Epithelial cell of proximal tubule (primary cell): ENCODE measurements around the gene OCIAD2. TPM values are rescaled to one million over a fixed set of nuclear protein-coding genes. Genes with fewer than 3 reads are reported as not detected.
"Not testable (repeated sequence)": the region's sequence is repeated elsewhere in the genome, so short reads cannot be mapped to it uniquely, and the experiment has no call there.

Source experiments
- DNase-seq: peaks from one replicate; pipeline ENCODE4 v3.0.0-alpha.2; 2011; ENCODE audit warnings: low read depth
- H3K4me3 ChIP-seq: 2 replicates; pipeline ENCODE4 v1.5.1; 2011; ENCODE audit warnings: low read depth, mild to moderate bottlenecking, low read length
- total RNA-seq: library from RNA; depleted of rRNA; stranded (reverse); fragments of >200 nt; gene quantifications from 2 replicates; pipeline ENCODE4 v1.2.3, GENCODE V29; 2015
- TF ChIP-seq, protein P1 (sequence below): conservative IDR thresholded peaks from 2 replicates; pipeline ENCODE4 v1.5.1; 2012; ENCODE audit warnings: low read depth, mild to moderate bottlenecking, low read length

Gene OCIAD2
- total RNA-seq, 1 donor from 2014 or later: 164 TPM

DNA sequence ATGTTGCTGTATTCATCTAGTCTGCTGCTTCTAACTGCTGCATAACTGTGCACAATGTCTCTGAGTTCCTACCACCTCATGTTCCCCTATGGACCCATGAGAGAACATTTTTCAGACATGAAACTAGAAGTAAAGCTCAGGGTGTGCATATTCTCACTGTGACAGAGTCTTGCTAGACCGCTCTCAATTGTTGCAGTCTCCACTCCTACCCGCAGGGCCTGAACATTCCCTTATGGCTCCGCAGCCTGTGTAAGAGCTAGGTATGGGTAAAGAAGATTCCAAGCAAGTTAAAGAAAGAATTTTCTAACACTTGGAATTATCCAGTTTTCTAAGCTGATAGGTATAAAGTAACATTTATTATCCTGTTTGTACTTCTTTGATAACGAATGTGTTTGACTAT, 5.4 kb downstream of the OCIAD2 start:
- TF ChIP-seq, protein P1, sequence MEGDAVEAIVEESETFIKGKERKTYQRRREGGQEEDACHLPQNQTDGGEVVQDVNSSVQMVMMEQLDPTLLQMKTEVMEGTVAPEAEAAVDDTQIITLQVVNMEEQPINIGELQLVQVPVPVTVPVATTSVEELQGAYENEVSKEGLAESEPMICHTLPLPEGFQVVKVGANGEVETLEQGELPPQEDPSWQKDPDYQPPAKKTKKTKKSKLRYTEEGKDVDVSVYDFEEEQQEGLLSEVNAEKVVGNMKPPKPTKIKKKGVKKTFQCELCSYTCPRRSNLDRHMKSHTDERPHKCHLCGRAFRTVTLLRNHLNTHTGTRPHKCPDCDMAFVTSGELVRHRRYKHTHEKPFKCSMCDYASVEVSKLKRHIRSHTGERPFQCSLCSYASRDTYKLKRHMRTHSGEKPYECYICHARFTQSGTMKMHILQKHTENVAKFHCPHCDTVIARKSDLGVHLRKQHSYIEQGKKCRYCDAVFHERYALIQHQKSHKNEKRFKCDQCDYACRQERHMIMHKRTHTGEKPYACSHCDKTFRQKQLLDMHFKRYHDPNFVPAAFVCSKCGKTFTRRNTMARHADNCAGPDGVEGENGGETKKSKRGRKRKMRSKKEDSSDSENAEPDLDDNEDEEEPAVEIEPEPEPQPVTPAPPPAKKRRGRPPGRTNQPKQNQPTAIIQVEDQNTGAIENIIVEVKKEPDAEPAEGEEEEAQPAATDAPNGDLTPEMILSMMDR: no peak
- no peak for DNase-seq
- H3K4me3 ChIP-seq: no peak overlapping the region

DNA sequence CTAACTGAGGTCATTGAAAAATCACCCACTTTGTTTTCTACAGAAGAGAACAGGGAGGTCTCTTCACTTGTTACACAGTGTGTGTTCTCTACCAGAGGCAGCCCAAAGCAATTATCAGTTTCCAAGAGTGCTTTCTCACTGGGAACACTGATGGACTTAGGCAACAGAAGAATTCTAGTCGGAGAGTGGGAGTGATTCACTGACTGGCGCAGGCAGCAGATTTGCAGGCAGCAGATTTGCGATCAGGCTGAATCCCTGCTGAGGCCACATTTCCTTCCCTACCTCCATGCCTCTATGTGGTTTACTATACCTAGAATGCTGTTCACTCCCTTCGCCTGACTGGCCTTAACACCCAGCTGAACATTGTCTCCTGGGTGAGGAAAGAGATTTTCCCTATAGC, 6.6 kb downstream of the OCIAD2 start:
- H3K4me3 ChIP-seq: no peak overlapping the region
- no peak for DNase-seq
- TF ChIP-seq, protein P1: no peak

GRCh38 chr4:48899432-48899749, 7.2 kb downstream of the OCIAD2 start:
- TF ChIP-seq, protein P1: no peak
- no peak overlapping the region for H3K4me3 ChIP-seq
- no peak for DNase-seq

DNA sequence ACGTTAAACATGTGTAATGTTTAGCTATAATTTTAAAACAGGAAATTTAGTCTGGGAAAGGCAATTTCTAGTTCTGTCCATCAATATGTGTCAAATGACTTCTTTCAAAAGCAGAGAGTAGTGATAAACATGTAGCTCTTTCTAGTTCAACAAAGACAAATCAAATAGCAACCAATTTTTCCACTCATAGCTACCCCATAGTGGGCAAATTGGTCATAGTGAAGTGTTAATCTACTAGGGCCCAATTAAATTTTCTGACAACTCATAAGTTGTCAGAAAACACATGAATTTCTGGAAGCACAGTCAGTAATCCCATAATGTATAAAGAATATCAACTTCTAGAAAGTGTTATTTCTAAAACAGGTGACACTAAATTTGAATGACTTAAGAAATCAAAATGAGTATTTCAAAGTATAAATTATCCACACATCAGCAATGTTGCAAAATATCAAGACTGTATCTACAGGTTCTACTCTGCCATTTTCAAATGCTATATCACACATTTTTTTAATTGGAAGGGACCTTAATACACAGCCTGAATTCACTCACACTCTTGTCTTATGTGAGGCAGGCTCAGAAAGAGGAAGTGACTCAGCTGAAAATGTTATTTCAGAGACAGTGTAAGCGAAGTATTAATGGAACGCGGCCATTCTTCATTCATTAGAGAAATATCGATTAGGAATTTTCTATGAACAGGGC, 7.7 kb downstream of the OCIAD2 start:
- TF ChIP-seq, protein P1: no peak
- no peak overlapping the region for H3K4me3 ChIP-seq
- no peak for DNase-seq

GRCh38 chr4:48896845-48897244, 9.7 kb downstream of the OCIAD2 start:
- DNase-seq: no peak
- H3K4me3 ChIP-seq: no peak overlapping the region
- TF ChIP-seq, protein P1: no peak

DNA sequence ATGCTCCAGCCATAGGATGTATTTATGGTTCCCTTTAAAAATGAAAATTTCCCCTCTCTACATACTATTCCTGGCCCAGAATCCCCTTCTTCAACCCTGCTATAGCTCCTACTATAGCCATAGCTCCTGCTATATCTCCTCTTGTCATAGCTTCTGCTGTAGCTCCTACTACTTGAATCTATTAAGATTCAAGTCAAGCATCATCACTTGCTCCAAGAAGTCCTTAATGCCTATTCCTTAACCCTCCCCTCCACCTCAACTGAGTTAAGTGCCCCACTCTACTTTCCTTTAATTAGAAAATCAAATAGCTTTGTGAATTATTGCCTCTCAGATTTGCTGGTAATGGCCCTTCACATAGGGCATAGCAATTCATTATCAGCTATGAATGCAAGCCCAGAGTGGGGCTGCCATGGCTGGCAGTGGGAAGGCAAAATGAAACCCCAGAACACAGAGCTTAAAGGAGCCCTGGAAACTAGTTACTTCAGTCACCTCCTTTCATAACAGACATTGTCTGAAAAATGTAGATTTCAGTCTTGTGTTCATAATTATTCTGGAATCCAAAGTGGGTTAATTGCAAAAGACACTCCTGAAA, 15.4 kb downstream of the OCIAD2 start:
- no peak overlapping the region for H3K4me3 ChIP-seq
- no peak for DNase-seq
- TF ChIP-seq, protein P1: no peak

DNA sequence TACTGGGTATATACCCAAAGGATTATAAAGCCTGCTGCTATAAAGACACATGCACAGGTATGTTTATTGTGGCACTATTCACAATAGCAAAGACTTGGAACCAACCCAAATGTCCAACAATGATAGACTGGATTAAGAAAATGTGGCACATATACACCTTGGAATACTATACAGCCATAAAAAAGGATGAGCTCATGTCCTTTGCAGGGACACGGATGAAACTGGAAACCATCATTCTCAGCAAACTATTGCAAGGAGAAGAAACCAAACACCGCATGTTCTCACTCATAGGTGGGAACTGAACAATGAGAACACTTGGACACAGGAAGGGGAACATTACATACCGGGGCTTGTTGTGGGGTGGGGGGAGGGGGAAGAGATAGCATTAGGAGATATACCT, 16.8 kb downstream of the OCIAD2 start:
- not testable (repeated sequence) for H3K4me3 ChIP-seq, DNase-seq

DNA sequence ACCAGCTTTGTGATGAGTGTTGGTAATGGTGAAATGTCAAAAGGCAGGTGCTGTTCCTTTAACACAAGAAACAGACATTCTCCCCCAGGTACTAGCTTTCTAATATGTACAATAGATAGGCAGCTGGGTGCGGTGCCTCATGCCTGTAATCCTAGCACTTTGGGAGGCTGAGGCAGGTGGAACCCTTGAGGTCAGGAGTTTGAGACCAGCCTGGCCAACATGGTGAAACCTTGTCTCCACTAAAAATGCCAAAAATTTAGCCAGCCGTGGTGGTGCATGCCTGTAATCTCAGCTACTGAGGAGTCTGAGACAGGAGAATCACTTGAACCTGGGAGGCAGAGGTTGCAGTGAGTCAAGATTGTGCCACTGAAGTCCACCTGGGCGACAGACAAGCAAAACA, 24.9 kb downstream of the OCIAD2 start:
- H3K4me3 ChIP-seq, DNase-seq: not testable (repeated sequence)
